Activated CD8-positive, alpha-beta memory T cell treated with anti-CD3 and anti-CD28 coated beads for 36 hours (primary cell): ENCODE measurements around the gene ZC3H18. TPM values are rescaled to one million over a fixed set of nuclear protein-coding genes. Genes with fewer than 3 reads are reported as not detected.
"Not testable (repeated sequence)": the region's sequence is repeated elsewhere in the genome, so short reads cannot be mapped to it uniquely, and the experiment has no call there.

Experiments used
- CTCF ChIA-PET: fragments of 350-600 bp; sonication (Branson Sonifier 250); formaldehyde crosslinking; loops from one replicate; lab custom pipeline; 2021; ENCODE audit warnings: antibody characterized with exemption; lab: Charles Lee
- POLR2A ChIA-PET: fragments of 350-600 bp; sonication (Branson Sonifier 250); formaldehyde crosslinking; loops from one replicate; lab custom pipeline; 2021; ENCODE audit warnings: antibody characterized with exemption; lab: Charles Lee
- total RNA-seq, 2 experiments: library from RNA; stranded (reverse); gene quantifications; one replicate each; pipeline ENCODE4 v1.2.3, GENCODE V29; 2021

ZC3H18 gene
- total RNA-seq, 2 experiments from 2014 or later, result 88.0 to 94.2 TPM

GRCh38 chr16:88593489-88593888 is 23.3 kb downstream of the ZC3H18 start:
- POLR2A ChIA-PET, result no interaction called here
- CTCF ChIA-PET, result no interaction called here

- ChIA-PET CTCF (no interaction called here), POLR2A (no interaction called here)
Observed at GRCh38 chr16:88593910-88594309, 23.7 kb downstream of the ZC3H18 start.

GRCh38 chr16:88595101-88595500 is 24.9 kb downstream of the ZC3H18 start:
- POLR2A ChIA-PET, result no interaction called here
- CTCF ChIA-PET, result no interaction called here

DNA sequence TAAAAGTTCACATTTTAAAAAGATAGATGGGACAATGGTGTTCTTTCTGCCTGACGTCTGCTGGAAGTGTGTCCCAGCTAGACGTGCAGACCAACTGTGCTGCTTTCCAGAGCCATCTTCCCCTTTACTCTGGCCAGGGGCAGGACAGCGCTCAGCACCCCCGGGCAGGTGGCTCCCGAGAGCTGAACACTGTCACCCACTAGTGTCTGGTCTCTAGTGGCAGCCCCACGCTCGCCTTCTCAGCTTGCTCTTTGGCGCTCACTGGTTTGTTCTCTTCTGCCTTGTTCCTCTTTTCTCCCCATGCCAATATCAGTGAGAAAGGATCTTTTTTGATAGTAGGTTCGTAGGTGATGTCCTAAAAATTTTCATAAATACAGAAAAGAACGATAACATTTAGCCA is 25.7 kb downstream of the ZC3H18 start:
- CTCF ChIA-PET, result no interaction called here
- POLR2A ChIA-PET, result no interaction called here

GRCh38 chr16:88596483-88596882 is 26.3 kb downstream of the ZC3H18 start:
- CTCF ChIA-PET, result no interaction called here
- POLR2A ChIA-PET, result no interaction called here

DNA sequence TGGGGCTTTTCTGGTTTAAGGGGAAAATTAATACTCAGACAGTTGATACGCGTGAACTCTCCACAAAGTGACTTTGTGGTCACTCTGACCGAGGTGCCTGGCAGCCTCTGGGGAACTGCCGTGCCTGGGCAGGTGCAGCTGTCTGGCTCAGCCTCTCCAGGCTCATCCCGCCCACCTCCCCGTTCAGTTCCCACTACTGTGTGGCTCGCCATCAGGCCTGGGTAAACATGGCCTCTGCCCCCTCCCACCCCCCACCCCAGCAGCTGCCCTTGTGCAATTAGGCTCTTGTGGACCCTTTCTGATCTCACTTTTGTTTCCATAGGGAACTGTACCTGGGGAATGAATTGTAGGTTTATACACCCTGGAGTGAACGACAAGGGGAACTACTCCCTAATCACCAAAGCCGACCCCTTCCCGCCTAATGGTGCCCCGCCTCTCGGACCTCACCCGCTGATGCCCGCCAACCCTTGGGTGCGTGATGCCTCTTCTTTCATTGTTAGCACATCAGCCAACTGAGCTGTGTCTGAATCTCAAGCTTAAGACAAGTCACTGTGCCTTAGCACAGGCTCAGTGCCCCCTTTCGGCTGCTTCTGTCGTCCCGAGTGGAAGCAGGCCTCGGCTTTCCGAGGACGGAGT is 27.8 kb downstream of the ZC3H18 start:
- ChIA-PET CTCF (no interaction called here), POLR2A (no interaction called here)

GRCh38 chr16:88599092-88599733 is 29.0 kb downstream of the ZC3H18 start:
- ChIA-PET CTCF (interaction anchor here (0.6 kb wide), 1 partner anchor 818 kb away, joined by 4 read pairs; no protein-coding TSS in a partner anchor), POLR2A (no interaction called here)

DNA sequence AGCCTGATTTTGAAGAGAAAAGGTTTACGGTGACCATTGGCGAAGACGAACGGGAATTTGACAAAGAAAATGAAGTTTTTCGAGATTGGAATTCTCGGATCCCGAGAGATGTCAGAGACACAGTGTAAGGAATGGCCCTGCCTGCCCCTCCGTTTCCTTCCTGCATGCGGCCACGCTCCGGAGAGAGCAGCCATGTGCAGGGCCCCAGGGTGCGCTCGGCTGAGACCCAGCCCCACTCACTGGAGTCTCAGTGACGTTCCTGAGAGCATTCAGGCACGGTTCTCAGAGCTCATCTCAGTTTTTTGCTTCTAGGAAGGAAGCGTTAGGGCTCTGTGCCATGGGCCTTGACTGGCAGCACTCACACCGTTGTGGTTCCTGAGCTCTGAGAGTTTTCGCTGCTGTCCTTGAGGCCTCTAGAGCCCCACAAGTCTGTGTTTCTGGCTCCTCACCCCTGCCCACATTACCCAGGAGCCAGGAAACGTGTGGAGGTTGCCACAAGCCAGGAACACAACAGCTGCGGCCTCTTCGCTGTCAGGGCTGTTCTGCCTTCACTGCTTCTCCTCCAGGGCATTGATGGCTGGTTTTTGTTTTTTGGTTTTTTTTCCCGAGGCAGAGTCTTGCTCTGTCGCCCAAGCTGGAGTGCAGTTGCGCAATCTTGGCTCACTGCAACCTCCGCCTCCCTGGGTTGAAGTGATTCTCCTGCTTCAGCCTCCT is 29.8 kb downstream of the ZC3H18 start:
- CTCF ChIA-PET, result interaction anchor here (0.6 kb wide), 1 partner anchor 817 kb away, joined by 4 read pairs; no protein-coding TSS in a partner anchor

DNA sequence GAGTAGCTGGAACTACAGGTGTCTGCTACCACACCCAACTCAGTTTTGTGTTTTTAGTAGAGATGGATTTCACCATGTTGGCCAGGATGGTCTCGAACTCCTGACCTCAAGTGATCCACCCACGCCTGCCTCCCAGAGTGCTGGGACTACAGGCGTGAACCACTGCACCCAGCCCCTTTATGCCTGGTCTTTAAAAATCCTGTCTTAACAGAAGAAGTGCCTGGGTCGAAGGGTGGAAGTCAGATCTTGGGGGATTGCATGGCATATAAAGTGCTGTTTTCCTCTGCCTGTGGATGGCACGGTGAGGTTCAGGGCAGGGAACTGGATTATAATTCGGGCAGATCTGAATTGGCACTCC is 30.3 kb downstream of the ZC3H18 start:
- ChIA-PET POLR2A (no interaction called here), CTCF (no interaction called here)

More for the DNA sequence above, 29.8 kb downstream of the ZC3H18 start:
- POLR2A ChIA-PET, result no interaction called here

GRCh38 chr16:88601313-88602036 is 31.3 kb downstream of the ZC3H18 start:
- POLR2A ChIA-PET, result no interaction called here
- CTCF ChIA-PET, result no interaction called here

- ChIA-PET CTCF (no interaction called here), POLR2A (no interaction called here)
Observed at GRCh38 chr16:88602091-88602490, 31.9 kb downstream of the ZC3H18 start.

DNA sequence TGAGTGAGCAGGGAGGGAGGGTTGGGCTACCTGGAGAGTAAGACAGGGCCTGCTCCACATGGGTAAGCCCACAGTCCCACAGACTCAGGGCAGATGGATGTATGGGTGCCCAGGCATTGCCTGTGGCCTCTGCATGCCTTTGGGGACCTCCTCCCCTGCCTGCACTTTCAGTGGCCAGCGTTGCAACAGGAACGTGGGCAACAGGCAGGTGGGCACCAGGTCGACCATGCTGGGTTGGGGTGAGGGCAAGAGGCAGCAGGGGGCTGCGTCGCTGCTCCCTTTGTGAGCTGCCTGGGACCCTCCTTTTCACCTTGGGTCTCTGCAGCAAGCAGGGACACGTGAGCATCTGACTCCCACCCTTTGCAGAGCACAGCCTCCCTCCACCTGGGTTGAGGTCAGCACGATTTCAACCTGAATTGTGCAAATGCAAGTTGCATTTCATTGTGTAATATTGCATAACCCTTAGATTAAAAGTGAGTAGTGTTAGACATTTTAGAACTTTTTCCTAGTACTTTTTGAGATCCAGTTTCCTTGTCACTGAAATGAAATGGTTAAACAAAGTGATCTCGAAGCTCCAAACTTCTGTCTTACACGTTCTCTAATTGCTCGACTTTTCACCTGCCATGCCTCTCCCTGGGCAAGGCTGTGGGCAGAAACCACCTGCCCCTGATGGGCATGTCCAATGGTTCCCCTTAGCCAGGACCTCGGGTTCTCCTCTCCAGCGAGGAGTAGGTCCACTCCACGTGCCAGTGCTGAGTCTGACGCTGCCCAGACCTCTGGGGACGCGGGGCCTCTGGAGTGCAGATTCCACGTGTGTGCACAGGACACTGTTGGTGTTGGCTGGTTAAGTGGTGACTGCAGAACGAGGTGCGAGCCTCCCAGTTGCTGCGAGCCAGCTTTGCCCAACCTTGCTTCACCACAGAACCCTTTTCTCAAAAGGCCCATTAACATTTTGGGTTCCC is 35.3 kb downstream of the ZC3H18 start:
- ChIA-PET CTCF (no interaction called here), POLR2A (no interaction called here)

- CTCF ChIA-PET, result no interaction called here
- POLR2A ChIA-PET, result no interaction called here
Observed at GRCh38 chr16:88606148-88606757, 36.0 kb downstream of the ZC3H18 start.

DNA sequence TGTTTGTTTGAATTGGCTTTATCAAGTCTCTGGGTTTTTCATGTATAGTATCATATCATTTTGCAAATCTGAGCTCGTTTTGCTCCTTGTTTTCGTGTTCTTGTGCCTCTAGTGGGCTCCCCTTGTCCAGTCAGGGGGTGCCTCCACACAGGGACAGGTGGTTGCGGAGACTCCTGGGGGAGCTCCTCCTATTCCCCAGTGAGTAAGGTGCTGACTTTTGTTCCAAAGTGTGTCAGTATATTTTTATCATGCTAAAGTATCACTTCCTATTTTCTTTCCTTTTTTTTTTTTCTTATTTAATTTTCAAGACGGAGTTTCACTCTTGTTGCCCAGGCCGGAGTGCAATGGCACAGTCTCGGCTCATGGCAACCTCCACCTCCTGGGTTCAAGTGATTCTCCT is 37.9 kb downstream of the ZC3H18 start:
- ChIA-PET CTCF (no interaction called here), POLR2A (no interaction called here)

- CTCF ChIA-PET, result not testable (repeated sequence)
- POLR2A ChIA-PET, result interaction anchor here (1.1 kb wide), 1 partner anchor 24 kb away, joined by 4 read pairs; no protein-coding TSS in a partner anchor
Observed at GRCh38 chr16:88609426-88609825, 39.2 kb downstream of the ZC3H18 start.

DNA sequence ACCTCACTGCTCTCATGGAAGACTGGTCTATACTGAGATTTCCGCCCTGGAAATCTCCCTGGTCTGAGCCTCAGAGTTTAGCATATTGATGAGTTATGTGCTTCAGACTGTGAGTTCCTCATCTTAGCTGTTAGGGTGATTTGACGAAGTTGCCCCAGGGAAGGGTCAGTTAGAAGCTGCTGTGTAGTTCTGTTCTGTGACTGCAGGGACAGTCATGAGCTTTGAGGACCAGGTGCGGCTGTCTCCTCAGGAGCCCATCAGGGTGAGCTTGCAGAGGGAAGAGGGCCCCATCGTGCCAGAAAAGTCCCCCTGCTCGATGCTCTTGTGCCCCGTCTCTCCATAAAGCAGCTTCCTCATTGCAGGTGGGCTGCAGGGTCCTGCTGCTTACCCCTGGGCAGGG is 39.9 kb downstream of the ZC3H18 start:
- ChIA-PET POLR2A (interaction anchor here (1.1 kb wide), 1 partner anchor 23 kb away, joined by 4 read pairs; no protein-coding TSS in a partner anchor), CTCF (no interaction called here)

- ChIA-PET POLR2A (interaction anchor here (1.1 kb wide), 1 partner anchor 22 kb away, joined by 4 read pairs; no protein-coding TSS in a partner anchor), CTCF (no interaction called here)
Observed at GRCh38 chr16:88610909-88611812, 41.0 kb downstream of the ZC3H18 start.
